CD14-positive monocyte (primary cell): ENCODE data around the gene RBL1. TPM values are rescaled to one million over a fixed set of nuclear protein-coding genes. Genes with fewer than 3 reads are reported as not detected.

Experiments used
- DNase-seq, 3 donors: peaks; one replicate each; pipeline ENCODE4 v3.0.0-alpha.2; 2011 to 2022
- H2AFZ ChIP-seq: 2 replicates; pipeline ENCODE4 v1.6.0; 2012; ENCODE audit warnings: mild to moderate bottlenecking, low read depth, low read length, inconsistent platforms; ENCODE audit not compliant: insufficient read depth, poor library complexity, severe bottlenecking
- H3K27ac ChIP-seq, 2 donors: 1 replicate in 1 of 2; 2 replicates in 1 of 2; pipeline ENCODE4 v1.5.1; 2012 to 2013; ENCODE audit warnings: low read length in 2 of 2, control low read depth in 1 of 2, inconsistent platforms in 1 of 2, low read depth in 1 of 2, mild to moderate bottlenecking in 1 of 2
- H3K27me3 ChIP-seq, 2 donors: one replicate each; pipeline versions ENCODE4 v1.6.0 to v1.6.1; 2011 to 2013; ENCODE audit warnings: low read length in 2 of 2; ENCODE audit not compliant: control insufficient read depth in 2 of 2, insufficient read depth in 2 of 2
- H3K36me3 ChIP-seq, 2 donors: replicated peaks in 1 of 2; 1 replicate in 1 of 2; 2 replicates in 1 of 2; pipeline versions ENCODE4 v1.5.1 to v1.6.1; 2012 to 2013; ENCODE audit warnings: low read length in 2 of 2, control low read depth in 1 of 2, inconsistent platforms in 1 of 2, mild to moderate bottlenecking in 1 of 2; ENCODE audit not compliant: insufficient read depth in 2 of 2, control insufficient read depth in 1 of 2
- H3K4me1 ChIP-seq, 2 donors: 1 replicate in 1 of 2; 2 replicates in 1 of 2; pipeline versions ENCODE4 v1.5.1 to v1.6.1; 2012 to 2013; ENCODE audit warnings: low read length in 2 of 2, control low read depth in 1 of 2, inconsistent platforms in 1 of 2, mild to moderate bottlenecking in 1 of 2, moderate library complexity in 1 of 2; ENCODE audit not compliant: insufficient read depth in 2 of 2, control insufficient read depth in 1 of 2
- H3K4me2 ChIP-seq: replicated peaks from 2 replicates; pipeline ENCODE3; 2012; ENCODE audit warnings: low read length, moderate library complexity, mild to moderate bottlenecking; ENCODE audit not compliant: poor library complexity, severe bottlenecking; ENCODE audit errors: extremely low read depth
- H3K4me3 ChIP-seq, 3 experiments: fragments of 200-600 bp in 1 of 3; sonication (generic) in 1 of 3; replicated peaks in 1 of 3; 1 replicate in 2 of 3; 2 replicates in 1 of 3; pipeline ENCODE4 v1.5.1; 2011 to 2013; ENCODE audit warnings: low read length in 3 of 3, mild to moderate bottlenecking in 3 of 3, control low read depth in 2 of 3, low read depth in 2 of 3, inconsistent platforms in 1 of 3, moderate library complexity in 1 of 3
- H3K79me2 ChIP-seq: 2 replicates; pipeline ENCODE4 v1.6.0; 2012; ENCODE audit warnings: mild to moderate bottlenecking, control low read depth, inconsistent platforms, low read length, moderate library complexity; ENCODE audit not compliant: insufficient read depth
- H3K9ac ChIP-seq: 2 replicates; pipeline ENCODE4 v1.6.0; 2017; ENCODE audit warnings: low read length, mild to moderate bottlenecking; ENCODE audit not compliant: insufficient read depth, poor library complexity, severe bottlenecking
- H3K9me3 ChIP-seq, 2 donors: replicated peaks in 1 of 2; 1 replicate in 1 of 2; 2 replicates in 1 of 2; pipeline versions ENCODE4 v1.5.1 to v1.6.1; 2012 to 2013; ENCODE audit warnings: low read length in 2 of 2, control low read depth in 1 of 2; ENCODE audit not compliant: control insufficient read depth in 1 of 2, insufficient read depth in 1 of 2
- H4K20me1 ChIP-seq: 2 replicates; pipeline ENCODE4 v1.6.0; 2012; ENCODE audit warnings: mild to moderate bottlenecking, low read length, control low read depth, moderate library complexity; ENCODE audit not compliant: insufficient read depth
- H3K27ac Mint-ChIP-seq, 7 donors: one replicate each; pipeline ENCODE4 v1.8.0; 2020; ENCODE audit warnings: mild to moderate bottlenecking in 7 of 7, mixed read lengths in 7 of 7, moderate library complexity in 6 of 7, inconsistent platforms in 2 of 7
- H3K27me3 Mint-ChIP-seq, 3 donors: one replicate each; pipeline ENCODE4 v1.8.0; 2021 to 2022; ENCODE audit warnings: low read depth in 3 of 3, mild to moderate bottlenecking in 3 of 3, mixed read lengths in 3 of 3, moderate library complexity in 3 of 3, inconsistent platforms in 1 of 3
- H3K36me3 Mint-ChIP-seq, 2 donors: one replicate each; pipeline ENCODE4 v1.8.0; 2020; ENCODE audit warnings: mixed read lengths in 2 of 2, inconsistent platforms in 1 of 2, mild to moderate bottlenecking in 1 of 2
- H3K4me1 Mint-ChIP-seq: one replicate; pipeline ENCODE4 v1.8.0; 2020; ENCODE audit warnings: mild to moderate bottlenecking, mixed read lengths
- H3K4me3 Mint-ChIP-seq, 2 donors: one replicate each; pipeline ENCODE4 v1.8.0; 2020; ENCODE audit warnings: mild to moderate bottlenecking in 2 of 2, mixed read lengths in 2 of 2, moderate library complexity in 1 of 2
- H3K9me3 Mint-ChIP-seq, 7 donors: one replicate each; pipeline ENCODE4 v1.8.0; 2020 to 2022; ENCODE audit warnings: mixed read lengths in 7 of 7, mild to moderate bottlenecking in 6 of 7, moderate library complexity in 6 of 7, inconsistent platforms in 2 of 7
- WGBS: methylation state at CpG from one replicate; pipeline ENCODE4 v1.1.5; 2013; ENCODE audit warnings: missing lambda C conversion rate; ENCODE audit not compliant: insufficient coverage; 5-methylcytosine and 5-hydroxymethylcytosine counted together
- intact Hi-C, 2 donors: fragments of 100-400 bp; cut with micrococcal nuclease; formaldehyde crosslinking; loops; one replicate each; pipeline versions ENCODE4 v1.15.0 to v1.15.1; 2023
- polyA plus RNA-seq, 3 donors: library from polyadenylated mRNA; depleted of rRNA in 1 of 3; unstranded in 2 of 3; stranded (reverse) in 1 of 3; fragments of 300-500 nt in 2 of 3; fragments of >200 nt in 1 of 3; fragmentation: Illumina TruSeq in 2 of 3; gene quantifications; 1 replicate in 2 of 3; 2 replicates in 1 of 3; pipeline ENCODE4 v1.2.3, GENCODE V29; 2012 to 2021
- small RNA-seq: library from RNA; depleted of rRNA; stranded (forward); fragments of <200 nt; gene quantifications from one replicate; pipeline ENCODE3, GENCODE V24; 2012; ENCODE audit warnings: low read depth; ENCODE audit not compliant: insufficient read length
- TF ChIP-seq, protein P1 (sequence below): fragments of 200-600 bp; IDR thresholded peaks from one replicate; pipeline ENCODE4 v1.8.0; 2022; ENCODE audit warnings: antibody characterized with exemption, mild to moderate bottlenecking

Gene RBL1
- polyA plus RNA-seq, 3 donors = 1.5 to 3.7 (median 2.4) TPM

DNA sequence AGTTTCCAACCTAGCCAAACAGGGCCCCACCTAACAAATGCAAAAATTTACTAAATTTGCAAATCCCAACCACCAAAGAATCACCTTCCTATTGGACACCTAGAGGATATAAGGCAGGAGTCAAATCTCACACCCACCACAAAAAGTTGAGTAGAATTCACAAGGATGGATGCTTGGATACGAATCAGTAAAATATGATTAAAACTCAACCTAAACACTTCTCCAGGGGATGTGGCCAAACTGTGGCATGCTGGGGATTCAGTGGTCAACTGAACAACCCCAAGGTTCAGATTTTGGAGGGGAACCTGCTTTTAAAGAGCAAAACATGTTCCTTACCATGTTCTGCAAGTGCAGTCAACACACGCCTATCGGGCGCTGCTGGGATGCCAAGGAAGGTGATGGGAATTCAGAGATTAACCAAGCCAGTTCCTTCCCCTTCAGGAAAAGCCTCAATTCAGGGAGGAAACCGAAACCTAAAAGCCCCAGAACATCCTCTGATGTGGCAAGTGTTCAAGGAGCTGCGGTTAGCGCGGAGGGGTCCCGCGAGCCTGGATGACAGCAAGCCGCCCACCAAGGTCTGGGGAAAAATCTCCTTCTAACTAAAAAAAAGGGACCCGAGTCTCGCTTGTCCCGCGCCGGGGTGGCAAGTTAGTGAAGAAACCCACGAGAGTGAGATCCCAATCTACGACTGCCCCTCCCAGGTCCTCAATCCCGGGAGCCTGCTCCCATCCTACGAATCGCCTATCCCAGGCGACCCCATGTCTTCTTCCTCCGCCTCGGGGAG is 145.2 kb downstream of the RBL1 start:
- Histone ChIP-seq H3K9me3 (no peaks in the 10 kb centered on the region), H2AFZ (peak overlapping the region; percentile 68), H3K27ac (peak overlapping the region; percentile 91 to 94), H4K20me1 (peaks cover 56% of the 10 kb centered on the region), H3K4me3 (peak overlapping the region; percentile 72 to 100 (median 99)), H3K27me3 (no peaks in the 10 kb centered on the region), H3K36me3 (peaks cover 22 to 25% of the 10 kb centered on the region in 2 donors), H3K4me1 (peaks cover 56 to 68% of the 10 kb centered on the region in 2 donors), H3K4me2 (peak overlapping the region; percentile 89), H3K9ac (peak overlapping the region; percentile 93), H3K79me2 (peaks cover 73% of the 10 kb centered on the region)
- peak; percentile 21 to 60 (median 52) for DNase-seq
- Mint-ChIP-seq H3K4me1 (peaks cover 52% of the 10 kb centered on the region), H3K4me3 (peak overlapping the region; percentile 97 to 98), H3K27me3 (no peaks in the 10 kb centered on the region), H3K27ac (peak overlapping the region; percentile 96 to 99 (median 98)), H3K9me3 (peaks cover 0 to 4% (median 0%) of the 10 kb centered on the region in 7 donors), H3K36me3 (peaks cover 23 to 45% of the 10 kb centered on the region in 2 donors)
- intact Hi-C loops = loop anchor here in 1 of 2 donors (2.0 kb wide), 1 partner anchor 58 kb away; no protein-coding TSS in a partner anchor
- 0% methylated on average over 19 of the region's 24 CpGs for WGBS
- TF ChIP-seq, protein P1, sequence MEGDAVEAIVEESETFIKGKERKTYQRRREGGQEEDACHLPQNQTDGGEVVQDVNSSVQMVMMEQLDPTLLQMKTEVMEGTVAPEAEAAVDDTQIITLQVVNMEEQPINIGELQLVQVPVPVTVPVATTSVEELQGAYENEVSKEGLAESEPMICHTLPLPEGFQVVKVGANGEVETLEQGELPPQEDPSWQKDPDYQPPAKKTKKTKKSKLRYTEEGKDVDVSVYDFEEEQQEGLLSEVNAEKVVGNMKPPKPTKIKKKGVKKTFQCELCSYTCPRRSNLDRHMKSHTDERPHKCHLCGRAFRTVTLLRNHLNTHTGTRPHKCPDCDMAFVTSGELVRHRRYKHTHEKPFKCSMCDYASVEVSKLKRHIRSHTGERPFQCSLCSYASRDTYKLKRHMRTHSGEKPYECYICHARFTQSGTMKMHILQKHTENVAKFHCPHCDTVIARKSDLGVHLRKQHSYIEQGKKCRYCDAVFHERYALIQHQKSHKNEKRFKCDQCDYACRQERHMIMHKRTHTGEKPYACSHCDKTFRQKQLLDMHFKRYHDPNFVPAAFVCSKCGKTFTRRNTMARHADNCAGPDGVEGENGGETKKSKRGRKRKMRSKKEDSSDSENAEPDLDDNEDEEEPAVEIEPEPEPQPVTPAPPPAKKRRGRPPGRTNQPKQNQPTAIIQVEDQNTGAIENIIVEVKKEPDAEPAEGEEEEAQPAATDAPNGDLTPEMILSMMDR = no peak

Small RNAs within 50 kb of the gene (small RNA-seq; reads per million reads assigned to genes)
- not detected for gene RPS3AP3

Other genes starting within 250 kb of the RBL1 start
- gene TLDC2, start 219.9 kb downstream of the RBL1 start, polyA plus RNA-seq = not detected
- gene SAMHD1, start 144.3 kb downstream of the RBL1 start, polyA plus RNA-seq = 100 to 1,000 TPM; 232 to 796 (median 590) TPM
- 100 to 1,000 TPM; 169 to 215 (median 199) TPM for gene RPN2, start 83.3 kb upstream of the RBL1 start, polyA plus RNA-seq
- 1 to 10 TPM in 1 of 3 donors, under 1 TPM in 2; 0.08 to 1.0 (median 0.52) TPM for gene MROH8, start 83.6 kb upstream of the RBL1 start, polyA plus RNA-seq
- gene GHRH, start 165.8 kb upstream of the RBL1 start, polyA plus RNA-seq = not detected
- 10 to 100 TPM; 17.1 to 26.3 (median 17.3) TPM for gene MANBAL, start 193.7 kb upstream of the RBL1 start, polyA plus RNA-seq